ENCODE data around the gene CREB3L2.
"Not testable (repeated sequence)": the region's sequence is repeated elsewhere in the genome, so short reads cannot be mapped to it uniquely, and the experiment has no call there.

The CREB3L2 gene

DNA sequence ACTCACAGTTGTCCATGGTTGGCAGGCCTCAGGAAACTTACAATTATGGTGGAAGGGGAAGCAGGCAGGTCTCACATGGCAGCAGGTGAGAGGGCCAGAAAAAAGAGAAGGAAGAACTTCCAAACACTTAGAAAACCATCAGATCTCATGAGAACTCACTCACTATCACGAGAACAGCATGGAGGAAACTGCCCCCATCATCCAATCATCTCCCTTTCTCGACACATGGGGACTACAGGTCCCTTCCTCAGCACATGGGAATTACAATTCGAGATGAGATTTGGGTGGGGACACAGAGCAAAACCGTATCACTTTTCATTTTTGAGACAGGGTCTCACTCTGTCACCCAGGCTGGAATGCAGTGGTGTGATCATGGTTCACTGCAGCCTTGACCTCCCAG is 12.3 kb upstream of the CREB3L2 start:
- not testable (repeated sequence) for DNase-seq (ENCODE audit: low spot score)

GRCh38 chr7:138009350-138009653 is 7.4 kb upstream of the CREB3L2 start:
- no peak for DNase-seq (ENCODE audit: low spot score)

GRCh38 chr7:138008588-138009349 is 6.9 kb upstream of the CREB3L2 start:
- peak; percentile 66 for DNase-seq (ENCODE audit: low spot score)

DNA sequence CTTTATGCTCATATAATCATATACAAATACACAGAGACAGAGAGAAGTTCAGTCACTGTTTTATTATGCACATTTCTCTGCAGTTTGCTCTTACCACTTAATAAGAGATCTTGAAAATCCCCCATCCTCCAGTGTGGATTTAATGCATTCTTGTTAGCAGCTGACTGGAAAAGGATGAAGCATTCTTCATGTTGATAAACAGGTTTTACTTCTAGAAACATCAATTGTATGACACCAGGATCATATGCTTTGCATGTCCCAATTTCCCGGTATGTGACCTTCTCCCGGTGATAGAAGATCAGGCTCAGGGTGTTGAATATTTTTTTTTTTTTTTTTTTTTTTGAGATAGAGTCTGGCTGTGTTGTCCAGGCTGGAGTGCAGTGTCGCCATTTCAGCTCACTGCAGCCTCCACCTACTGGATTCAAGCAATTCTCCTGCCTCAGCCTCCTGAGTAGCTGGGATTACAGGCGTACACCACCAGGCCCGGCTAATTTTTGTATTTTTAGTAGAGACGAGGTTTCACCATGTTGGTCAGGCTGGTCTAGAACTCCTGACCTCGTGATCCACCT is 6.2 kb upstream of the CREB3L2 start:
- DNase-seq (ENCODE audit: low spot score), result no peak

- DNase-seq (ENCODE audit: low spot score), result no peak
Measured at GRCh38 chr7:138006106-138006505, 4.2 kb upstream of the CREB3L2 start.

DNA sequence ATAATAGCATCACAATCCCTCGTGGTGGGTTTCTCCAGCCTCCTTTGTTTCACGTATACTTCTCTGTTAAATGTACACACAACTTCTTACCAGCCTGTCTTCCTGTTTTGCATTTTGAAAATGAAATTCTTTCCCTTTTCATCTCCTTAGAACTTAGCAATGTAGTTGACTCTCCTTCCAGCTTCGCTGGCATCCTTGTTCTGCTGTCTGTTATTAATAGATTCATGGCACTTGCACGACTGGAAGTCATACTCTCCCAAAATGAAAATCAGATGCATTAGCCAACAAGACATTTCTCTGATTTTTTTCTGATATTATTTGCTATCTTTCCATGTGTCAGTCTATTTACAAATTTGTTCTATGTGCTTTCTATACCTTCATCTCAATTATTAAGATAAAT is 3.0 kb upstream of the CREB3L2 start:
- DNase-seq (ENCODE audit: low spot score), result no peak

- no peak for DNase-seq (ENCODE audit: low spot score)
Measured at GRCh38 chr7:138004046-138004445, 2.2 kb upstream of the CREB3L2 start.

DNA sequence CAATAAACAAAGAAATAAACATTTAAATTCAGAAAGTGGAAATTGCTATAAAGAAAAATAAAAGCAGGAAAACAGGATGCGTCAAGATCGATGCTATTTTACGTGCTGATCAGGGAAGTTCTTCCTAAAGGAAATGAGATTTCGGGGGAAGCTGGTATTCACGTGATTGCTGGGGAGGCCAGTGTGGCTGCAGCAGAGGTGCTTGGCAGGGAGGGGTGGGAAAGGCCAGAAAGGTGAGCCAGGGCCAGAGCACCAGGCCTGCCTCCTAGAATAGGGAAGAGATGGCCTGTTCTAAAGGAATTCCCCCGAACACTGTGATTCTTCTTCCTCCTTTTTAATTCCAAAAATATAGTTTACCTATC is 923 bp upstream of the CREB3L2 start:
- DNase-seq (ENCODE audit: low spot score), result no peak

DNA sequence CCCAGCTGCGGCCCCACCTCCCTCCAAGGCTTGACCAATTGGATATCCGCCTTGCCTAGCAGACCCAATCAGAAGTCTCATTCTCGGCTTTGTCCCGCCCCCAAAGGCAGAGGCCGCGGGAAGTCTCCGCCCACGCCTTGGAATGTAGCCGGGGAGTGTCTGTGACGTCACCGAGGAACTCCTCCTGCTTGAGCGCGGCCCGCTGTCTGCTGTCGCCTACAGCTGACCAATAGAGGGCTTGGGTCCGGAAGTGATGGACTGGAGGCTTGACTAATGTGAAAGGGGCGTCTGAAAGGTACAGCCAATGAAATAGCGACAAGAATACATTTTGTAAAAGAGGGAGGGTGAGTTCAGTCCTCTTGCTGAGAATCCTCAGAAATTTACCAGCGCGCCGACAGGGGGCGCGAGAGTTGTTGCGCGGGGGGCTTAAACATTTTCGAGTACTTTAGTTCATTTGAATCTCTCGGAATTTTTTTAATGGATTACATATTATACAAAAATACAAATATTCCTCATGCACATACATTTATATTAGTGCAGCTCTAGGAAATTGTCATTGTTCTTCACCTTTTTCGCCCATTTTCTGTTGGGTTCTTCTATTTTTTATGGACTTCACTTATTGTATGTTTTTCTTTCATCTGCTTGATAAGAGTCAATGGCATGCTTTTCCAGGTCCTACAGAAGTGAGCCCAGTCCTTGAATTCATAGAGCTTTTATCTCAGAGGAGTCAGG is 376 bp upstream of the CREB3L2 start:
- DNase-seq (ENCODE audit: low spot score), result peak; percentile 100

DNA sequence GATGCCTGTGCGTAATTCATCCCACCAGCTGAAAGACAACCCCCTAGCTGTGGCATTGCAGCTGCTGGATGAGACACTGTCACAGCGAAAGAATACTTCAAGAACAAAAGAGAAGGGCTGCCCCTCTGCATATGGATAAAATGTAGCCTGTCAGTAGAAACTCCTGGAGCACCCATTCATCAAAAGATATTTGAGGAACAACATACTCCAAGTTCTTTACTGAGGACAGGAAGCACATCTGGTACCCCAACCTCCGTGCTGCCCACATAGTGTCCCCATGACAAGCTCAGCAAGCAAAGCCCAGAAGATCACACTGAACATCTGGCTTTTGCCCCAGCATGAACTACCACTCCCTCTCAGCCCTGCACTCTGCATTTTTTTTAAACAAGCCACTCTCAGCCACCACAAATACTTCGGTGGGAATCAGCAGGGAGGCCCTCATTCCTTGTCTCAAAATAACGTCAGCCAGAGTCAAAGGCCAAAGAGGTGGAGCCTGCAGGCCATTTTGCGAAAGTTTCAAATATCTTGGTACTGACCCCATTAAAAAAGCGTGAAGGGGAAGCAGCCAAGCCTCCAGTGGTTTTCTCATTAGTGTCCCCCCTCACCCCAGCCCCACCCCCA is 1.7 kb downstream of the CREB3L2 start:
- peak; percentile 39 for DNase-seq (ENCODE audit: low spot score)

- DNase-seq (ENCODE audit: low spot score), result no peak
Measured at GRCh38 chr7:137999496-138000080, 2.3 kb downstream of the CREB3L2 start.

- no peak for DNase-seq (ENCODE audit: low spot score)
Measured at GRCh38 chr7:137998250-137998649, 3.6 kb downstream of the CREB3L2 start.

GRCh38 chr7:137996871-137997270 is 5.0 kb downstream of the CREB3L2 start:
- no peak for DNase-seq (ENCODE audit: low spot score)

DNA sequence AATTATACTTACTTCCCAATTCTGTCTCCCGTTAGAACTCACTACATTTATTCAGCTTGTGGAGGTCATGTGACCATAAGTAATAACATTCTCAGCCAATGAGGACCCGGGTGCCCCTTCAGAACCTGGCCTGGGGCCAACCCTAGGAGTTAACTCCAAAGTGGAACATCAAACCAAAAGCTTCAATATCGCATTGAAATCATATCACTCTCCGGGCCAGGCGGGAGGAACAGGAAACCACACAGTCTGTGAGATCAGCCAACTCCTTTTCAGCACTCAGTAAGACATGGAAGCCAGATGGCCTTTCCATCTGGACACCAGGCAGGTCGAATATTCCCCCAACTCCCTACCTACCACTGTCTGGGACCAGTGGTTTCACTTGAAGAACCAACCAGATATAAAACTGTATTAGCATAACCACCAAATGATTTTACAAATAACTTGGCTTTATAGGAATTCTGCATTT is 5.5 kb downstream of the CREB3L2 start:
- DNase-seq (ENCODE audit: low spot score), result no peak

GRCh38 chr7:137994216-137994615 is 7.7 kb downstream of the CREB3L2 start:
- no peak for DNase-seq (ENCODE audit: low spot score)

DNA sequence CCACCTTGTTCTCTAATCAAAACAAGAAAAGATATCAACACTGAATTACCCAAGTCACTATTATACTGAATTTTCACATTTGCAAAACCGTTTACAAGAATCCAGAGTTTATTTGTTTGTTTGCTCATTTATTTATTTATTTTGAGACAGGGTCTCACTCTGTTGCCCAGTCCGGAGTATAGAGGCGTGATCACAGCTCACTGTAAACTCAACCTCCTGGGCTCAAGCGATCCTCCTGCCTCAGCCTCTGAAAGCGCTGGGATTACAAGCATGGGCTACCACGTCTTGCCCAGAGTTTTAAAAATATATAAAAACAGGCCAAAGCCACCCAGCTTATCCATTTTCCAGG is 8.5 kb downstream of the CREB3L2 start:
- DNase-seq (ENCODE audit: low spot score), result no peak

- DNase-seq (ENCODE audit: low spot score), result no peak
Measured at GRCh38 chr7:137992550-137993394, 9.1 kb downstream of the CREB3L2 start.

DNA sequence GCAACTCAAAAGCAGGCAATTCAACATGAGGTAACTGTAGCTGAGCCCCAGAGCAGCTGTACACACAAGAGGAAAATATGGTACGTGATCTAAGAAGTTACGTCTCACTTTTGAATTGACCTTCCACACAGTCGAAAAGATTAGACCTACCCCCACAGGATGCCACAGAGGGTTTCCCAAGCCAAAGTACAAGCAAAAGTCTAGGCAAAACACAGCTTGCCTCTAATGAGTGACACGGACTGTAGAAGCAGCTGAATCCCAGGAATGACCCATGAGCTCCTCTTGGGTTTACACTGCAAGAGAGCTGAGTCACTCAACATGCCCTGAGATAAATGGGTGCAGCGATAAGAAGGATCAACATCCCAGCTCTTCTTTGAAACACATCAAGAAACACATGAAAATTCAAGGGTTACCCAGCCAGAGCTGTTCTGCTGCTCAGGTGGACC is 9.8 kb downstream of the CREB3L2 start:
- no peak for DNase-seq (ENCODE audit: low spot score)

- no peak for DNase-seq (ENCODE audit: low spot score)
Measured at GRCh38 chr7:137990251-137990941, 11.5 kb downstream of the CREB3L2 start.

- no peak for DNase-seq (ENCODE audit: low spot score)
Measured at GRCh38 chr7:137989590-137989989, 12.3 kb downstream of the CREB3L2 start.

GRCh38 chr7:137989094-137989493 is 12.8 kb downstream of the CREB3L2 start:
- DNase-seq (ENCODE audit: low spot score), result no peak

Measured in putamen (tissue), 1 donor.